Stimulated activated CD4-positive, alpha-beta T cell treated with anti-CD3 and anti-CD28 coated beads, Interleukin-4, amount 100 ng/mL, for 48 hours (primary cell): ENCODE measurements around the gene MGAT4C.
"Not testable (repeated sequence)": the region's sequence is repeated elsewhere in the genome, so short reads cannot be mapped to it uniquely, and the experiment has no call there.

ENCODE experiments used
- DNase-seq, 2 donors: peaks; one replicate each; pipeline ENCODE4 v3.0.0-alpha.2; 2020; ENCODE audit warnings: low read depth in 2 of 2

Gene MGAT4C

DNA sequence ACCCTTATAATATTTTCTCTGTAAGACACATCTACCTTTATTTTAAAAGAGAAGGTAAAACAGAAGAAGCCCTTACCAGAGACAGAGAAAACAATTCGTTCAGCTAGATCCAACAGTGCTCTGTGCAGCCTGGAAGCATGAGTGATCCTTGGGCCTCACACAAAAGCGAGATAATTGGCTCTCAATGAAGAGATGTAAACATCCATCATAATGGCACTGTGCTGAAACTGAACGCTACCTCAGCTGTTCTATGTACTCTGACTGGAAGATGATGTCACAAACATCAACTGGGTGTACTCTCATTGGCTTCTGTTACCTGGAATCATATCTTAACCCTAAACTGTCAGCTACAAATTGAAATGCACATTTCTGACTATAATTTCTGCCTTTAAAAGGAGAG is at the start of gene MGAT4C:
MGAT4C (minus strand) TSS at position 229 of the 400 bp plus-strand sequence.
- no peak for DNase-seq

- DNase-seq = not testable (repeated sequence)
These were observed 40.2 kb upstream of the MGAT4C start for GRCh38 chr12:86296396-86296795.

GRCh38 chr12:86293682-86294240 is 37.6 kb upstream of the MGAT4C start:
- no peak for DNase-seq

- DNase-seq = no peak
These were observed 36.3 kb upstream of the MGAT4C start for GRCh38 chr12:86292480-86292879.

DNA sequence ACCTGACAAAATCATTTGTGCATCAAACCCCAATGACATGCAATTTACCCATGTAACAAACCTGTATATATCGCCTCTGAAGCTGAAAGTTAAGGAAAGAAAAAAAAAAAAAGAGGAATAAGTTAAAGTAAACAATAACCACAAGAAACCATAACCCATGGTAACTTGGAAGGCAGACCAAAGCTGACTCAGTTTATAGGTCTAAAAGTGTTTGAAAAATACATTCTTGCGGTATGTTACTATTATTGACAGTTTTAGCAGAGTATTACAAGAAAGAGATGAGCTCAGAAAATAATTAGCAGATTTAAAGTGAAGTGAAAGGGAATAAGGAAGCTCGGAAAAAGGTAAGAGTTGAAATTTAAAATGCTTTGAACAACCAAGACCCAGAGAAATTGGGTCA is 34.4 kb upstream of the MGAT4C start:
- no peak for DNase-seq

GRCh38 chr12:86286119-86286518 is 29.9 kb upstream of the MGAT4C start:
- no peak for DNase-seq

- DNase-seq = no peak
These were observed 27.4 kb upstream of the MGAT4C start for GRCh38 chr12:86283620-86284019.

- no peak for DNase-seq
These were observed 19.2 kb upstream of the MGAT4C start for GRCh38 chr12:86275356-86275755.

- DNase-seq = no peak
These were observed 9.1 kb upstream of the MGAT4C start for GRCh38 chr12:86265329-86265695.

GRCh38 chr12:86264451-86265328 is 8.5 kb upstream of the MGAT4C start:
- no peak for DNase-seq

GRCh38 chr12:86261578-86261977 is 5.4 kb upstream of the MGAT4C start:
- DNase-seq = no peak

- DNase-seq = no peak
These were observed 5.0 kb upstream of the MGAT4C start for GRCh38 chr12:86261142-86261541.

GRCh38 chr12:86260183-86260582 is 4.0 kb upstream of the MGAT4C start:
- no peak for DNase-seq

GRCh38 chr12:86257134-86257533 is 943 bp upstream of the MGAT4C start:
- DNase-seq = no peak

GRCh38 chr12:86254399-86255107 is 1.6 kb downstream of the MGAT4C start:
- DNase-seq = no peak

GRCh38 chr12:86249851-86250250 is 6.3 kb downstream of the MGAT4C start:
- DNase-seq = no peak

GRCh38 chr12:86249276-86249675 is 6.9 kb downstream of the MGAT4C start:
- DNase-seq = no peak

- no peak for DNase-seq
These were observed 8.3 kb downstream of the MGAT4C start for GRCh38 chr12:86247871-86248270.

DNA sequence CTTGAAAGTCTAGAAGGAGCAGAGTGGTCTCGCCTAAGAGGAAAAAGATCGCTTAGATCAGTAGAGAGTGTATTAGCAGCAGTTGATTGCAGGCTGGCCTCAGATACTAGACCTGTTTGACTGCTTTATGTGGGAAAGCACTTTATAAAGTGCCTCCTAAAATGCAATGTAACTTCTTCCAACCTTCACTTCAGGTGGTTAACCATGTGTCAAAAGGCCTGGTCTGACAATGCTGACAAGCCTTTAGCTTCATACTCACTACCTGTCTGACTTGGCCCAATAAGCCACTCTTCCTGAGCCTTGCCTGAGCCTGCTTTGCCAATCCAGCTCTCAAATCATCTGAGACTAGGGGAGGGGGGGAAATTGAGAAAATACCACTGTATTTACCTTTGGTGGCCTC is 14.6 kb downstream of the MGAT4C start:
- no peak for DNase-seq

DNA sequence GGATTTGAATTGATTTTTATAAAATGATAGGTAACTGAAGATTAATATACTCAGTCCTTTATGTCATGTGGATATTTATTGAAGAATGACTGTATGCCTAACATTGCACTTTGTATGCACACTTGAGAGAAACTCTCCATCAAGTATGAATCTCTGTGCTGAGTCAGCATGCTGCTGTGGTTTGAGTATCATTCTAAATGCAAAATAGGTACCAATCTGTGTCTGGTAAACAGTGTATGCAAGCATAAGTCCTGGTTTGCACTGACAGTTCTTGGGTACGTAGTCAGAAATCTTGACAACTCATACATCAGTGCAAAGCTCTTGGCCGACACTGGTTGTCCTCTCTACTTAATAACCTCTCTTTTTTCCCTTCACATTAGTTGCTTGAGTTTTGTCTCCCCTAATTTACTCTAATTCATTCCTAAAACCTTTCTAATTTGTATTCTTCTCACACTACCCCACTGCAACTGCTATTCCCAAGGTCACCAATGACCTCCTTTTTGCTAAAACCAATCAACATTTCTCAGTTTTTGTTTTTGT is 21.8 kb downstream of the MGAT4C start:
- DNase-seq = no peak

DNA sequence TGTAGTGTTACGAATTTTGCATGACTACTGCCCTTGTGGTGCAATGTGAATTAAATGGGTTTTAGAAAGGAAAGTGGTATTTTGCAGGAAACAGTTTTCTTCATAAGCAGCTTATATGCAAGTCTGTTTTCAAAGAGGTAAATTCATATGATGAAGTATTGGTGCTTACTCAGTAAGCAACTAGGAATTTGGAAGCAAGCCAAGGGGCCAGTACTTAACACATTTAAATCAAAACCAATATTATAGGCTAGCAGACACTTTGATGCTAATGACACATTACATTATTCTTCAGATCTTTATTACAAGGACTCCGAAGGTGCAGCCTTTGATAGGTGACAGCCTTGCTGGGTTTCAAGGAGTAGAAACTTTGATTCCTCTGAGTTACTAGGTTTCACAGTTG is 23.1 kb downstream of the MGAT4C start:
- DNase-seq = no peak

DNA sequence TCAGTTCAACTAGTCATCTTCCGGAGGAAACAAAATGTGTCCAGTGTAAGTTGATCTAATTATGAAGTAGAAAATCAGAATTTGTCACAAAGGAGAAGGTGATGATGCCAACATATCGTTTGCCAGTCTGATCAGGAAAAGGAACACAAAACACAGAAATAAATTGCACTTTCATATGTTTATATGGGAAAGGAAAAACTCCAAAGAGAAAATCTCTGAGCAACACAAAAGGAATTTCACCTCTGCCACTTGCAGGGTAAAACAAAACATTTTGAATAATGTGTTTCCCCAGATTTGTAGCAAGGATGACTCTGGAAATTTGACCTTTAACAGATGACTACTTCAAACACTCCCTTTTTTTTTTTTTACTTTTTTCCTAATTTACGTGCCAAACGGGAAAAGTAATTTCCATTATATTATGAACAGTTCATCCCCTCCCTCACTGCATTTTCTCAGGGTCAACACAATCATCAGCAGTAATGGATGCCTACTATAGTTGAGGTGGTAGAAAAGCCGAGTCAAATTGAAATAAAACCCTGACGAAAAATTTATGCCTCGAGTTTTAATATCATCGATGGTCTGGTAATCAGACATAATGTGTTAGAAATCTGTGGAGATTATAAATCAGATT is 25.6 kb downstream of the MGAT4C start:
- DNase-seq = no peak
